Erythroblast (primary cell): Measurements from ENCODE around the gene TNNI2.

Experiments used
- GATA1 ChIP-seq: IDR thresholded peaks from 2 replicates; pipeline ENCODE4 v1.6.1; 2011; ENCODE audit warnings: low read depth, mild to moderate bottlenecking, control low read depth, low read length, moderate library complexity
- POLR2A ChIP-seq: IDR thresholded peaks from 2 replicates; pipeline ENCODE4 v1.6.1; 2011; ENCODE audit warnings: mild to moderate bottlenecking, low read length

- TF ChIP-seq POLR2A, result no peak
- TF ChIP-seq GATA1, result no peak
Observed at GRCh38 chr11:1889941-1890855, 51.4 kb downstream of the TNNI2 start.
